ENCODE measurements around the gene PFDN6. TPM values are rescaled to one million over a fixed set of nuclear protein-coding genes. Genes with fewer than 3 reads are reported as not detected.
"Not testable (repeated sequence)": the region's sequence is repeated elsewhere in the genome, so short reads cannot be mapped to it uniquely, and the experiment has no call there.

The PFDN6 gene
- total RNA-seq, 2 donors from 2014 or later, result 29.1 to 31.0 TPM

DNA sequence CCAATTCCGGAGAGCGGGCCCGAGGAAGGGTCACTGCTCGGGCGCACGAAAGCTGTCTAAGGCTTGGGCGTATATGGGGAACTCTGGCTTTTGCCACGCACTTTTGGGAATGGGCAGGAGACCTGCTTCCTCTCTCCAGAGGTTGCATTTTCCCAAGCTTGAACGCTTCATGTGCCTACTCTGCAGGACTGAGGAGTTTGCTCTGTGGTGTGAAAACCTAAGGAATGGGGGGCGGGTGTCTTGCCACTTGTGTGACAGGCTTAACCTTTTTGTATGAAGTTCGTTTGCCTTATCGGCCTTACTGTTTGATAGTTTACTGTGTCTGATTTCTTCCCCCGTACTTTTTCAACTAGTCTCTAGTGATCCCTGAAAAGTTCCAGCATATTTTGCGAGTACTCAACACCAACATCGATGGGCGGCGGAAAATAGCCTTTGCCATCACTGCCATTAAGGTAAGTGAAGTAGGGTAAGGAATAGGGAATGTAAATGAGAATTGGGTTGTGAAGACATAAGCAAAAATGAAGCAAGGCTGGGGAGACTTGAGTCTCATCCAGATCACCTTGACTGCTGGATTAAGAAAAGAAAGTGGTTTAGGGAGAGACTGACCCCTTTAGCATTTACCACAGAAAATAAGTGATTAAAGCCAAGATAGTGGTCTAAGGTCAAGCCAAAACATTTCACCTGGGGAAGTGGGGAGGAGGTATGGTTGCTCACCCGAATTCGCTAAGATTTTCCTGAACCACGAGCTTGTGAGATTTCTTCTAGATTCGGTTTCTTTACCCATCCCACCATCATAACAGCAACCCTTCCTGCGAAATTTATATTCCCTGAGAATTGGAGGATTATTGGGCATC, 16.9 kb upstream of the PFDN6 start:
- no peak for DNase-seq (ENCODE audit: low spot score)
- intact Hi-C loops (cut with DNase I), result no loop called here

DNA sequence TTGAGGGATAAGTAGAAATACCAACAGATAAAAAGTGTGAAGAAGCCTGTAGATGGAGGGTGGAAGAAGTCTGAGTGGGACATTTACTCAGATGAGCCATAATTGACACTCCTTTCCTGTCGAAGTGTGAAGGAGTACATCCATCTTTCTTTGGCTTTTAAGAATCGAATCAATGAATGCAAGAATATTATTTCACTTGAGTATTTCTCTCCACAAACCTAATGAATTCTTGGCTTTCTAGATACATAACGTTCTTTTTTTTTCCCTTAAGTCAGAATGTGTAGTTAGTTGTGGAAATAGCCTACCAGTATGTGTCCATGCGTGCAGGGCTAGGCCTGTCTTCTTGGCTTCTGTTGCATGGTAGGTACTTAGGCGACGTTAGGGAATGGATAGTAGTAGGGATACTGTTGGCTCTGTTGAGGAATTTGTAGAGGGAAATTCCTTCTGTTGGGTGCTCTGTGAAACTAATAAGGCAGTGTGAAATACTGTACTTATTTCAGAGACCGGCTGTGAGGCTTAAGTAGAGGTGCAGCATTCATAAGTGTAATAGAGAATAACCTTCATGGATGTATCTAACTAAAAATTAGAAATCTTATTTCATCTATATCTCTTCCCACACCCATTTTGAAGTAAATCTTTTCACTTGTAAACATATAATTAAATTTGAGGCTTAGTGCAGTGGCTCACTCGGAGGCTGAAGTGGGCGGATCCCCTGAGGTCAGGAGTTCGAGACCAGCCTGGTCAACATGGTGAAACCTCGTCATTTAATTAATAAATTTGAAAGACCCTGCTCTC, 16.1 kb upstream of the PFDN6 start:
- intact Hi-C loops (cut with DNase I), result no loop called here
- DNase-seq (ENCODE audit: low spot score), result no peak

DNA sequence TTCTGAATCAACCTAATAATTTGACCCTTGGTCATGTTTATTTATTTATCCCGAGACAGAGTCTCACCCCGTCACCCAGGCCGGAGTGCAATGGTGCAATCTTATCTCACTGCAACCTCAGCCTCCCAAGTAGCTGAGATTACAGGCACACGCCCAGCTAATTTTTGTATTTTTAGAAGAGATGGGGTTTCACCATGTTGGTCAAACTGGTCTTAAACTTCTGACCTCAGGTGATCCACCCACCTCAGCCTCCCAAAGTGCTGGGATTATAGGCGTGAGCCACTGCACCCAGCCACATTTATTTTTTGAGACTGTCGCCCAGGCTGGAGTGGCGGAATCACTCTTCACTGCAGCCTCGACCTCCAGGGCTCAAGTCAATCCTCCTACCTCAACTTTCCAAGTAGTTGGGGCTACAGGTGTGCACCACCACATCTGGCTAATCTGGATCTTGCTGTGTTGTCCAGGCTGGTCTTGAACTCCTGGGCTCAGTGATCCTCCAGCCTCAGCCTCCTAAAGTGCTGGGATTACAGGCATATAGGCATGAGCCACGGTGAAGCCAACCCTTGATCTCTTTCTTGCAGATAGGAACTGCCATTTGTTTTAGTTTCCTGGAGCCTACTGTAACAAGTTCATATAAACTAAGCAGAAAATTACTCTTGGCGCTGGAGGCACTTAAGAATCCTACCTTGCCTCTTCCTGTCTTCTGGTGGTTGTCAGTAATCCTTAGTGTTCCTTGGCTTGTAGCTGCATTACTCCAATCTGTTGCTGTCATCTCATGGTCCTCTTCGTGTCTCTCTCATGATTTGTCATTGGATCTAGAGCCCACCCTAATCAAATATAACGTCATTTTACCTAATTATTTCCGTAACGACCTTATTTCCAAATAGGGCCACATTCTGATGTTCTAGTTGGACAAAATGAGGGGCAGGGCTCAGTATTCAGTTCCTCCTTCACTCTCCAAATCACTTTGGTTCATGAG, 15.2 kb upstream of the PFDN6 start:
- intact Hi-C loops (cut with DNase I), result no loop called here
- no peak for DNase-seq (ENCODE audit: low spot score)

DNA sequence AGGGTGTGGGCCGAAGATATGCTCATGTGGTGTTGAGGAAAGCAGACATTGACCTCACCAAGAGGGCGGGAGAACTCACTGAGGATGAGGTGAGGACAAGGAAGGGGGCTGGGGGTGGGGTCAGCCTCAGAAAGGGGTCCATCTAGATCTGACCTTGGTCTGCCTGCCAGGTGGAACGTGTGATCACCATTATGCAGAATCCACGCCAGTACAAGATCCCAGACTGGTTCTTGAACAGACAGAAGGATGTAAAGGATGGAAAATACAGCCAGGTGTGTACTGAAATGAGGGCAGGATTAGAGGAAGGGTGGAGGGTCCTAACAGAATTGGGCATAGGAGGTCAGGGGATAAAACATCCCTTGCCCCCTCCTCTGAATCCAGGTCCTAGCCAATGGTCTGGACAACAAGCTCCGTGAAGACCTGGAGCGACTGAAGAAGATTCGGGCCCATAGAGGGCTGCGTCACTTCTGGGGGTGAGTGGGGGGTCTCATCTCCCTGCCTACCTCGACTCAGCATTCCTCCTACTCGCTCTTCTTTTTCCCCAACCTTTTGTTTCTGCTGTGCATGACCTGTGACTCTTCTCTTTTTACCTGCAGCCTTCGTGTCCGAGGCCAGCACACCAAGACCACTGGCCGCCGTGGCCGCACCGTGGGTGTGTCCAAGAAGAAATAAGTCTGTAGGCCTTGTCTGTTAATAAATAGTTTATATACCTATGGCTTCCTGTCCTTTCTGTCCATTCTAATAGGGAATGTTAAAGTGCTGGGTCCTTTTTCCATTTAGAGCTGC, 13.4 kb upstream of the PFDN6 start:
- intact Hi-C loops (cut with DNase I); DNase-seq (ENCODE audit: low spot score): not testable (repeated sequence)

DNA sequence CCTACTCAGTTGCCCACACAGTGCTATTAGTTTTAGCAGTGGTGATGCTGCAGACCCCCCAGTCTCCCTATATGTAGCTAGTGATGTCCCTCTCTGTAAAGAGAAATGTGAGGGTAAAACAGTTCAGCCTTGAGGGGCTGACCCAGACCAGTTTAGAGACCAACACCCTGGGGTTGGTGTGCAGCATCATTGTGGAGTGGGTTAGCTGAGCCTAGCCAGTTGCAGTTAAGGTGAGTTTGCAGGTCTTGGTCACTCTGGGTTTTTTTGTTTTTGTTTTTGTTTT, 12.9 kb upstream of the PFDN6 start:
- intact Hi-C loops (cut with DNase I), result no loop called here

DNA sequence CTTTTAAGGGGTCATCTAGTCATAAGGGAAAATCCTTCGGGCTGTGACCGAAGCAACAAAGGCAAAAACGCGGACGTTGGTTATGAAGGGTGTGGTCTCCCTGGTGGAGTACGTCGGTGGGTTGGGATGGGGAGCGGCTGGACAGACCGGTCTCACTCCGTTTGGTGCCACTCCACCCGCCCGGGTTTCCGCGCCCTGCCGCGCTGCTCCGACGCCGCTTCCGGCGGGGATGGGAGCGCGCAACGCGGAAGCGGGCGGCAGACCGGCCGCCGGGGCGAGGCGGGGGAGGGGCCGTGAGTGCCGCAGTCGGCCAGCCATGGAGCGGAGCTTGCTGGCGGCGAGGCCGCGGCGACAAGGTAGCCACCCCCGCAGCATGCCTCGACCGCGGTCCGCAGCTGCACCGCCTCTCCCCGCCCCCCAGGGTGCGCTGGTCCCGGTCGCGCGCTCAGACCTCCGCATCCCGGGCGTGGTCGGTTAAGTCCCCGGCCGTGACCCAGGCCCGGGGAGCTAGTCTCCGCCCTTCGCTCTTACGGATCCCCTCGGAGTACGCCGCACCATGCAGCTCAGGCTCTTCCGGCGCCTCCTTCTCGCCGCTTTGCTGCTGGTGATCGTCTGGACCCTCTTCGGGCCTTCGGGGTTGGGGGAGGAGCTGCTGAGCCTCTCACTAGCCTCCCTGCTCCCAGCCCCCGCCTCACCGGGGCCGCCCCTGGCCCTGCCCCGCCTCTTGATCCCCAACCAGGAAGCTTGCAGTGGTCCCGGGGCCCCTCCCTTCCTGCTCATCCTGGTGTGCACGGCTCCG, 12.3 kb upstream of the PFDN6 start, which contains the start of gene B3GALT4:
Gene B3GALT4, plus strand, starts transcription at position 260 of the 799 bp plus-strand sequence. Its CDS starts 297 bp downstream, at position 557.
- peak; percentile 92 for DNase-seq (ENCODE audit: low spot score)
- intact Hi-C loops (cut with DNase I), result no loop called here

More for the DNA sequence above, 12.9 kb upstream of the PFDN6 start:
- DNase-seq (ENCODE audit: low spot score), result no peak

DNA sequence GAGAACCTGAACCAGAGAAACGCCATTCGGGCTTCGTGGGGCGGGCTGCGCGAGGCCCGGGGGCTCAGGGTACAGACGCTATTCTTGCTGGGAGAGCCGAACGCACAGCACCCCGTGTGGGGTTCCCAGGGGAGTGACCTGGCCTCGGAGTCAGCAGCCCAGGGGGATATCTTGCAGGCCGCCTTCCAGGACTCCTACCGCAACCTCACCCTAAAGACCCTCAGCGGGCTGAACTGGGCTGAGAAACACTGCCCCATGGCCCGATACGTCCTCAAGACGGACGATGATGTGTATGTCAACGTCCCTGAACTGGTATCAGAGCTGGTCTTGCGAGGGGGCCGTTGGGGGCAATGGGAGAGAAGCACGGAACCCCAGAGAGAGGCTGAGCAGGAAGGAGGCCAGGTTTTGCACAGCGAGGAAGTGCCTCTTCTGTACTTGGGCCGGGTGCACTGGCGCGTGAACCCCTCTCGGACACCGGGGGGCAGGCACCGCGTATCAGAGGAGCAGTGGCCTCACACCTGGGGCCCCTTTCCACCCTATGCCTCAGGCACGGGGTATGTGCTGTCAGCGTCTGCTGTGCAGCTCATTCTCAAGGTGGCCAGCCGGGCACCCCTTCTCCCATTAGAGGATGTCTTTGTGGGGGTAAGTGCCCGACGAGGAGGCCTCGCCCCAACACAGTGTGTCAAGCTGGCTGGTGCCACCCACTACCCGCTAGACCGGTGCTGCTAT, 11.6 kb upstream of the PFDN6 start:
- no peak for DNase-seq (ENCODE audit: low spot score)
- intact Hi-C loops (cut with DNase I), result no loop called here

DNA sequence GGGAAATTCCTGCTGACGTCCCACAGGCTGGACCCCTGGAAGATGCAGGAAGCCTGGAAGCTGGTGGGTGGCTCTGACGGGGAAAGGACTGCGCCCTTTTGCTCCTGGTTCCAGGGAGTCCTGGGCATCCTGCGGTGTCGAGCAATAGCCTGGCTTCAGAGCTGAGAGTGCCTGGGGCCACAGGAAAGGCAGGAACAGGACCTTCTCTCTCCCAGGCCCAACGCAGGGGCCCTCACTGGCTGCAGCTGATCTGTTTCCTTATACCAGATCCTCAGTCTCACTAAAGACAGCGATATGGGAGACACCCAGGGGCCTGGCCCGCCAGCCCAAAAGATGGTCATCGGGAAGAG, 11.0 kb upstream of the PFDN6 start:
- intact Hi-C loops (cut with DNase I), result no loop called here
- no peak for DNase-seq (ENCODE audit: low spot score)

DNA sequence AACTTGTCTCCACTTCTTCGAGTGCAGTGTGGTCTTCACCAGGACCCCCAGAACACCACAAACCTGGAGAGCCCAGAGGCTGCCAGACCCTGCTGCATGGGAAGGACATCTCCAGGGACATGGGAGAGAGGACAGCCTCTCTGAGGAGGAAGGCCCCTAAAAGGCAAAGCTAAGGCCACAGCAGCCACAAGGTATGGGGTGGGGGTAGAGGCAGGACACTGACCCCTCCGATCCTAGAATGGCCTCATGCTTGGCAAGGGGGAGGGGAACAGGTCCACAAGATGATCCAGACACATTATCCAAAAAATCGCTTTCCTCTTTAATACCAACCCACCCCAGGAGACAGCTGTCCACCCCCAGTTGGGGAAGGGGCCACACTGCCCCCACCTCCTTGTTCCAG, 10.6 kb upstream of the PFDN6 start:
- intact Hi-C loops (cut with DNase I), result no loop called here
- no peak for DNase-seq (ENCODE audit: low spot score)

DNA sequence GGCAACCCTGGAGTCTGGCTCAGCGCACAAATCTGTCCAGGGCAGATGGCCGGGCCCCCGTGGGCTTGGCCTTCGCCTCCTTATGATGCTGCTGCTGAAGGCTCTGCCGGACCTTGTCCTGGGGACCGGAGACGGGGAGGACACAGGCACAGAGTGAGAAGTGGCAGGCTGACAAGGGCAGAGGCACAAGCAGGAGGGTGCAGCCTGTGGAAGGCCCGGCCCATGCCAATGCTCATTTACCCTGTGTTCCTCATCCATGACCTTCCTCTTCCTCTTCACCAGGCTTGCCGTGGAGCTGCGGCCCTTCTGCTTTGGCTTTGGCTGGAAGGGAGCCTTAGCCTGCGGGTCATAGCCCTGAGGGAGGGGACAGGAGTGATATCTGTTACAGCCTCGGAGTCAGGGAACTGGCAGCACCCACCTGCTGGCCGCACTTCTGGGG, 10.1 kb upstream of the PFDN6 start:
- no peak for DNase-seq (ENCODE audit: low spot score)
- intact Hi-C loops (cut with DNase I), result no loop called here

DNA sequence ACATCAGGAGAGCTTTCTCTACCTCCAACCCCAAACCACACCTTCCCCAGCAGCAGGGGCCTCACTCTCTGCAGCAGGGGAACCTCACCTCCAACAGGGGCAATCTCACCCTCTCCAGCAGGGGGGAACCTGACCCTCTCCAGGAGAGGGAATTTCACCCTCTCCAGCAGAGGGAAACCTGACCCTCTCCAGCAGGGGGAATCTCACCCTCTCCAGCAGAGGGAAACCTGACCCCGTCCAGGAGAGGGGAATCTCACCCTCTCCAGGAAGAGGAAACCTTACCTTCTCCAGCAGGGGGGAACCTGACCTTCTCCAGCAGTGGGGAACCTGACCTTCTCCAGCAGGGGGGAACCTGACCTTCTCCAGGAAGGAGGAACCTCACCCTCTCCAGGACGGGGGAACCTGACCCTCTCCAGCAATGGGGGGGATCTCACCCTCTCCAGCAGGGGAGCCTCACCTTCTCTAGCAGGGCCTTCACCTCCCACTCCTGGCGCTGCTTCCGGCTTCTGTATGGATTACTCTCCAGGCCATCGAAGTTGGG, 9.4 kb upstream of the PFDN6 start:
- intact Hi-C loops (cut with DNase I), result no loop called here
- no peak for DNase-seq (ENCODE audit: low spot score)

DNA sequence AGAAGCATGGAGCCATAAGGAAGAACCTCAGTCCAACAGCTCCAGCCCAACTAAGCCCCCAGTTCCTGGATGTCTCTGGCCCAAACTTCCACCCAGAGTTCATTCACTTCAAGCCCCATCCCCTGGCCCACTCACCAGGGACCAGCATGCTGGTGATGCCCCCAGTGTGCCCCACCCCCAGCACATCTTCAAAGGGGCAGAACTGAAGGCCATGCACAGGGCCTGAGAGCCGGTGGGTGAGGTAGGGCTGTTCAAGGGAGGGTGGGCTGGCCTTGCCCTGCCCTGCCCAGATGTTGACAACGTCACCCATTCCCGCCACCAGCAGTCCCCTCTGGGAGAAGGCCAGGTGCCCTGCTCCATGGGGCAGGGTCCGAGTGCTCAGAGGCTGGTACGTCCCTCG, 8.9 kb upstream of the PFDN6 start:
- DNase-seq (ENCODE audit: low spot score), result no peak
- intact Hi-C loops (cut with DNase I), result no loop called here

DNA sequence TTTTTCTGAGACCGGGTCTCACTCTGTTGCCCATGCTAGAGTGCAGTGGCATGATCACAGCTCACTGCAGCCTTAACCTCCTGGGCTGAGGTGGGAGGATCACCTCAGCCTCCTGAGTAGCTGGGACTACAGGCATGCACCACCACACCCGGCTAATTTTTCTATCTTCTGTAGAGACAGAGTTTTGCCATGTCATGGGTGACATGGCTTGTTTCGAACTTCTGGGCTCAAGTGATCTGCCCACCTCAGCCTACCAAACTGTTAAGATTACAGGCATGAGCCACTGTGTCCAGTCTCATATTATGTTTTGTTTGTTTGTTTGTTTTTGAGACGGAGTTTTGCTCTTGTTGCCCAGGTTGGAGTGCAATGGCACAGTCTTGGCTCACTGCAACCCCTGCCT, 4.2 kb upstream of the PFDN6 start:
- intact Hi-C loops (cut with DNase I); DNase-seq (ENCODE audit: low spot score): not testable (repeated sequence)

DNA sequence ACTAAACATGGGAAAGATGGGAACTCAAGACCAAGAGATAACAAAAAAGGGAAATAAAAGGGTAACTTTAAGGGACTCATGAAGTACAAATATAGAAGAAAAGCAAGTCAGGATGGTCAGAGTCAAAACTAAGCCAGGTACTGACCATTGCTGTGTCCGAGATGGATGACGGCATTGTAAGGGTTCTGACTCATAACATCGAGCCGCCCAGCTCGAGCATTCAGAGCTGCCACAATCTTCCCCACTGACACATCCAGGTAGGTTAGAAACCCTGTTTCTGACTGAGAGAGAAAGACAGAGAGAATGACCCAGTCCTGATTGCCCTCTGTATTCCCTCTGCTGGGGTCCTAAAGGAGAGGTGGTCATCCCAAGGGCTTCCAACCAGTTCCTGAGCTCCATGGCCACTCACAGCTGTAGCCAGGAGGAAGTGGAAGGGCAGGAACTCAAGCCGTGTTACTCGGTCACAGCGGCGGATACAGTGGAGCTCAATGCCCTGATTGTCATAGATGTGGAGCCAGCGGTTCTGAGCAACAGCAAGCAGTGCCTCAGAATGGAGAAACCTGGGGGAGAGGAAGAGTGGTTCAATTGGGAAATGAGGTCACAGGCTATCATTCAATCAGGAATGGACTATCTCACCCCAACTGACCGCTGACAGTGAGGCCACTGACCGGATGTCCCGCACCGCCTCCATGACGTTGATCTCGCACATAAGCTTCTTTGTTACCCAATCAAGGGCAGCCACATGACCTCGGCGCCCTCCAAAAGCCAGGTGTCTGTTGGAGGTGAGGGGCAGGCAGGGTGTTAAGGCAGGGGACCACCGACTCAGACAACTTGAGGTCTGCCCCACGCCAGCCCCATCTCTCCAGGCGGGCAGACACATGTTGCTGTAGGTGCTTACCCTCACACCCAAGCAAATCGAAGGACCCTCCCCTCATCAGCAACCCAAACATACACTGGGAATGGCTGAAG, 2.2 kb upstream of the PFDN6 start:
- no peak for DNase-seq (ENCODE audit: low spot score)
- intact Hi-C loops (cut with DNase I), result no loop called here

DNA sequence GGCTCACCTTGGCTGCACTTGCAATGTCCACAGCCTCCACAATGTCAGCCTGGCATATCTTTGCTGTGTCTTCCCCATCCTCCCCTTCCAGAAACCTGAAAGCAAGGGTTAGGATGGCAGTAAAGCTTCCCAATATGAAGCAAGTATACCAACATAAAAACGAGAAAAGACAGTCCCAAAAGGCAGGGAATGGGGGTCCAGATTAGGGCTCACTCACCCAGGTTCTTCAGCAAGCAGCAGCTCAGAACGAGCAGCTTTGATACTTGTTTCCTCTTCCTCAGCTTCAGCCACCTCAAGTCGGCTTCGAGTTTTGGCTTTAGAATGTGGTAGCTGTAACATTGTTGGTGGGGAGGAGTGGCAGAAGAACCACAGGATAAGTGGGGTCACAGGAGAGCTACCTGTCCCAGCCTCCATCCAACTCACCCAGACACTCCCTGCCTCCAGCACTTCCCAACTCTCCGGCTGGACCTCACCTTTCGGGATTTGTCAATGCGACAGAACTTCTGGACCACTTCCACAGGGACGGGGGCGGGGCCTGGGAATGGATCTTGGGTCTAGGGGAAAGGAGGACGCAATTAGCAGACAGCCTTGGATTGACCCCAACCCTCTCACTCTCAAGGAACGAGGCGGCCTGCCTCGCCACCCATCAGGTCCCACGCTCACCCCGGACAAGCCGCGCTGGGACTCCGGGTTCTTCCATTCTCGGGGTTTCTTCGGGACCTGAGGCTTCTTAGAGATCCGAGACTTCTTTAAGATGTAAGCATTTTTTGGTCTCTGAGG, 1.1 kb upstream of the PFDN6 start:
- DNase-seq (ENCODE audit: low spot score), result no peak
- intact Hi-C loops (cut with DNase I), result no loop called here

Measured in posterior vena cava (tissue), 2 donors.